Measurements from ENCODE around the gene TMED5.

The TMED5 gene

DNA sequence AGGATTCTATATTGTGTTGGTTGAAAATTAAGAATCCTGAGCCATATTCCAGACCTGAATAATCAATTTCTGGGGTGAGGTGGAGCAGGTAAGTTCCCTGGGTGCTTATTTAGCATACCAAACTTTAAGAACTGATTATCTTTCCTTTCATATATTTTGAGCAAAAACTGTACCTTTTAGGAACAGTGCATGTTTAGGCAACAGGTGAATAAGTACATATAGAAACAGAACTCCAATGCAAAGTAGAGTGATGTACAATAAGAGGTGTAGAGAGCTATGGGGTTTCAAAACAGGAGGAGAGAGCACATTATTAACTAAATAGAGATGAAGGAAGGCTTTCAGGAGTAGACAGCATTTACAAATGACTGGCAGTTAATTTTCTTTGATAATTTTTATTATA lies 28.7 kb downstream of the TMED5 start:
- Histone ChIP-seq H3K27ac (ENCODE audit: insufficient read depth, low read depth, low read length, poor library complexity, severe bottlenecking) (no peak overlapping the region), H3K4me1 (ENCODE audit: control insufficient read depth, insufficient read depth, low read length) (no peaks in the 10 kb centered on the region), H3K9me3 (ENCODE audit: control insufficient read depth, low read length) (no peaks in the 10 kb centered on the region), H3K4me3 (ENCODE audit: insufficient read depth, low read depth, low read length) (no peak overlapping the region), H3K27me3 (ENCODE audit: control insufficient read depth, insufficient read depth, low read length, poor library complexity, severe bottlenecking) (no peaks in the 10 kb centered on the region), H3K36me3 (ENCODE audit: control insufficient read depth, insufficient read depth, low read length) (no peaks in the 10 kb centered on the region)

DNA sequence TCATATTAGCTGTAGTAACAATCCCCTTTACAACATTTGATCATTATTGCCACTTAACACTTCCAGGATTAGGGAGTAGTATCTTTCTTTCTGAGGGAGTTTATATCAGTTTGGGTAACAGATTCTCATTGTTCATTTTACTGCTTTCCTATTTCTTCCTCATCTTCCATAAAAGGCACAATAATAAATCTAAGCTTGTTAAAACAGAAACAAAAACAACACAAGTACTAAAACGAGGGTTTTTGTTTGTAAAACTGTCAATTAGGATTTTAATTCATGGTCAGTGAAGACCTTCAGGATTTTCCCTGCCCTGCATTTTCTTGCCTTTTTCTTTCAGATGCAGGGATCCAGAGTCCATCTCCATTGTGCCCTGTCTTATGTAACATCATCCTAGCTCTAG lies 29.5 kb downstream of the TMED5 start:
- no peak overlapping the region for H3K27ac ChIP-seq (ENCODE audit: insufficient read depth, low read depth, low read length, poor library complexity, severe bottlenecking)
- H3K27me3 ChIP-seq (ENCODE audit: control insufficient read depth, insufficient read depth, low read length, poor library complexity, severe bottlenecking), result no peaks in the 10 kb centered on the region
- 60 to 83% methylated on average over 1 of the region's 1 CpG for WGBS, 2 experiments
- no peaks in the 10 kb centered on the region for H3K36me3 ChIP-seq (ENCODE audit: control insufficient read depth, insufficient read depth, low read length)
- H3K9me3 ChIP-seq (ENCODE audit: control insufficient read depth, low read length), result no peaks in the 10 kb centered on the region
- no peaks in the 10 kb centered on the region for H3K4me1 ChIP-seq (ENCODE audit: control insufficient read depth, insufficient read depth, low read length)
- no peak overlapping the region for H3K4me3 ChIP-seq (ENCODE audit: insufficient read depth, low read depth, low read length)

GRCh38 chr1:93148001-93148400 lies 32.2 kb downstream of the TMED5 start:
- 92 to 95% methylated on average over 7 of the region's 7 CpGs for WGBS, 2 experiments
- no peaks in the 10 kb centered on the region for H3K36me3 ChIP-seq (ENCODE audit: control insufficient read depth, insufficient read depth, low read length)
- H3K27me3 ChIP-seq (ENCODE audit: control insufficient read depth, insufficient read depth, low read length, poor library complexity, severe bottlenecking), result no peaks in the 10 kb centered on the region
- no peaks in the 10 kb centered on the region for H3K9me3 ChIP-seq (ENCODE audit: control insufficient read depth, low read length)
- no peaks in the 10 kb centered on the region for H3K4me1 ChIP-seq (ENCODE audit: control insufficient read depth, insufficient read depth, low read length)
- H3K4me3 ChIP-seq (ENCODE audit: insufficient read depth, low read depth, low read length), result no peak overlapping the region
- H3K27ac ChIP-seq (ENCODE audit: insufficient read depth, low read depth, low read length, poor library complexity, severe bottlenecking), result no peak overlapping the region

DNA sequence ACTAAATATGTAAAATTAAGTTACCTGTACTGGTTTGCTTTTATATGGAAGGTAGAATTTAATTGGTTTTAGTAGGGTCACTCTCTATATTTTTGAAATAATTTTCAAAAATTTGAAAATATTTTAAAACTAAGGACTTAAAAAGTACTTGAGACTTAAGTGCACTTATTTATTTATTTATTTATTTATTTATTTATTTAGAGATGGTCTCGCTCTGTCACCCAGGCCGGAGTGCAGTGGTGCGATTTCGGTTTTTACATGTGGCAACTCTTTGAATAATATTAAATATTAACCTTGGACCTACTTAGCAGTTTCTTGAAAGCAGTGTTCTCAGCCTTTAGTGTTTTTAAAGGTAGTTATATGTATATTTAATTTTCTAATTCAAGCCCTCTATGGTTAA lies 36.4 kb downstream of the TMED5 start:
- WGBS, 2 experiments, result 95% methylated on average over 4 of the region's 4 CpGs; no CpG with 5 or more reads in 1 of the 2 experiments
- Histone ChIP-seq H3K27me3 (ENCODE audit: control insufficient read depth, insufficient read depth, low read length, poor library complexity, severe bottlenecking) (no peaks in the 10 kb centered on the region), H3K36me3 (ENCODE audit: control insufficient read depth, insufficient read depth, low read length) (peaks cover 14% of the 10 kb centered on the region), H3K4me1 (ENCODE audit: control insufficient read depth, insufficient read depth, low read length) (no peaks in the 10 kb centered on the region), H3K9me3 (ENCODE audit: control insufficient read depth, low read length) (no peaks in the 10 kb centered on the region), H3K27ac (ENCODE audit: insufficient read depth, low read depth, low read length, poor library complexity, severe bottlenecking) (no peak overlapping the region), H3K4me3 (ENCODE audit: insufficient read depth, low read depth, low read length) (no peak overlapping the region)

DNA sequence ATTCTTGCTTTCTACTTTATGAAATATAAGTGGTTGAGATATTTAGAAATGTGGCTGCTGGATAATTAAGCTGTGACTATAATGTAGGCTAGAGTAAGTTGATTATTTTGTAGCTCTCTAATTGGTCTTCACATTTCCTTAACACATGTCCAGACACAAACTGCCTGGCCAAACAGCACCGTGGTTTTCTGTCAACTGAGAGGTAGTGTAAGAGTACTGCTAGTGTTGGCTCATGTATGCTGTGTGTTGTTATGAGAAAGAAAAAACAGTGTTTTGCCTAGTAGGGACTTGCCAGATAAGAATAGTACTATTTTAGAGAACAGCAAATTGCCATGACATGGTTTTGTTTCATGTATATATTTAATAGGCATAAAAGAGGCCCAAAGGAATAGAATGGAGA lies 37.1 kb downstream of the TMED5 start:
- 89 to 100% methylated on average over 1 of the region's 1 CpG for WGBS, 2 experiments
- Histone ChIP-seq H3K4me1 (ENCODE audit: control insufficient read depth, insufficient read depth, low read length) (no peaks in the 10 kb centered on the region), H3K27ac (ENCODE audit: insufficient read depth, low read depth, low read length, poor library complexity, severe bottlenecking) (no peak overlapping the region), H3K36me3 (ENCODE audit: control insufficient read depth, insufficient read depth, low read length) (peaks cover 14% of the 10 kb centered on the region), H3K27me3 (ENCODE audit: control insufficient read depth, insufficient read depth, low read length, poor library complexity, severe bottlenecking) (no peaks in the 10 kb centered on the region), H3K4me3 (ENCODE audit: insufficient read depth, low read depth, low read length) (no peak overlapping the region), H3K9me3 (ENCODE audit: control insufficient read depth, low read length) (no peaks in the 10 kb centered on the region)

GRCh38 chr1:93142161-93142560 lies 38.1 kb downstream of the TMED5 start:
- H3K9me3 ChIP-seq (ENCODE audit: control insufficient read depth, low read length), result no peaks in the 10 kb centered on the region
- 87 to 97% methylated on average over 2 of the region's 2 CpGs for WGBS, 2 experiments
- no peaks in the 10 kb centered on the region for H3K27me3 ChIP-seq (ENCODE audit: control insufficient read depth, insufficient read depth, low read length, poor library complexity, severe bottlenecking)
- no peak overlapping the region for H3K27ac ChIP-seq (ENCODE audit: insufficient read depth, low read depth, low read length, poor library complexity, severe bottlenecking)
- no peaks in the 10 kb centered on the region for H3K4me1 ChIP-seq (ENCODE audit: control insufficient read depth, insufficient read depth, low read length)
- no peak overlapping the region for H3K4me3 ChIP-seq (ENCODE audit: insufficient read depth, low read depth, low read length)
- peaks cover 14% of the 10 kb centered on the region for H3K36me3 ChIP-seq (ENCODE audit: control insufficient read depth, insufficient read depth, low read length)

DNA sequence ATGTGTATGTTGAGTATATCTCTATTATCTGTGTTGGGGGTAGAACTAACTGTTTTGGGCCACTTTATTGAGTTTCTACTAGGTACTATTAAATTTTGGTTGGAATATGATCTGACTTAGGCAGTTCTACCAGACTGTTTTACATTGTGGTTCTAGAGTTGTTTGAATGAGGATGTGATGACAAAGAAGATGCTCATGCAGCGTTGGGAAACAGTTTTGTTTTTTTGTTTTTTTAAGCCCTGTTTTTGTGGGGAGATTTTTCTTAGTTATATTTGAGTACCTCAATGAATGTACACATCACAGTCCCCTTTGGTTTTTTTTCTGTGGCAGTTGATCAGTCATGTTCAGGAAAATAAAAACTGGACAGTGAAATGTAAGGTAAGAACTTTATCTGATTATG lies 40.1 kb downstream of the TMED5 start:
- Histone ChIP-seq H3K4me1 (ENCODE audit: control insufficient read depth, insufficient read depth, low read length) (no peaks in the 10 kb centered on the region), H3K36me3 (ENCODE audit: control insufficient read depth, insufficient read depth, low read length) (peaks cover 27% of the 10 kb centered on the region), H3K4me3 (ENCODE audit: insufficient read depth, low read depth, low read length) (no peak overlapping the region), H3K27me3 (ENCODE audit: control insufficient read depth, insufficient read depth, low read length, poor library complexity, severe bottlenecking) (no peaks in the 10 kb centered on the region), H3K27ac (ENCODE audit: insufficient read depth, low read depth, low read length, poor library complexity, severe bottlenecking) (no peak overlapping the region), H3K9me3 (ENCODE audit: control insufficient read depth, low read length) (no peaks in the 10 kb centered on the region)
- 100% methylated on average over 1 of the region's 1 CpG for WGBS, 2 experiments

DNA sequence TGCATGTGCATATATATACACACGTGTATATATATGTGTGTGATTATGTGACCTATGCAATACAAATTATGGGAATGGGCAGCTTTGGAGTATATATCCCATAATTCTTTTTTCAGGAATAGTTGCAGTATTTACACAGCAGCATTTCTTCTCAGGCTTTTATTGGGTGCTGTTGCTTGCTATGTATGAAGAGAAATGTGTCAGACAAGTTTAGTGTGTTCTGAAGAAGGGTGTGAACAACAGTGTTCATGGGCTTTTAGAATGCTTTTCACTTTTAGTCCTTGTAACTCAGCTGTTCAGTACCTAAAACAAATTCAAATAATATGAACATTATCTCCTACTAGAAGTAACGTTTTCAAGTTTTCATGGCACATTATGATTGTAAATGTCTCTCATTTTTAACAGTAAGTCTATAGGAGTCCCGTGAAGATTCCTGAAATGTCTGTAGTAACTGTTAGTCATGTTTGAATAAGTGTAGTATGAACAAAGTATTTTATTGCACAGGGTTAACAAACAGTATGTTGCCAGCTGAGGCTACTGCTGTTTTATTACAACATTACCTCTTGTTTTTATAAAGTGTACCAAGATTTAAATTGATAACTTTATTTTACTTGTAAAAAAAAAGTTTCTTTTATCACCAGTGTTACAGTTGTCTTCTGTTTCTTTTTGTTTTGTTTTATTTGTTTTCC lies 42.5 kb downstream of the TMED5 start:
- 94 to 97% methylated on average over 2 of the region's 3 CpGs for WGBS, 2 experiments
- peaks cover 32% of the 10 kb centered on the region for H3K36me3 ChIP-seq (ENCODE audit: control insufficient read depth, insufficient read depth, low read length)
- no peak overlapping the region for H3K4me3 ChIP-seq (ENCODE audit: insufficient read depth, low read depth, low read length)
- H3K4me1 ChIP-seq (ENCODE audit: control insufficient read depth, insufficient read depth, low read length), result no peaks in the 10 kb centered on the region
- H3K27ac ChIP-seq (ENCODE audit: insufficient read depth, low read depth, low read length, poor library complexity, severe bottlenecking), result no peak overlapping the region
- no peaks in the 10 kb centered on the region for H3K27me3 ChIP-seq (ENCODE audit: control insufficient read depth, insufficient read depth, low read length, poor library complexity, severe bottlenecking)
- H3K9me3 ChIP-seq (ENCODE audit: control insufficient read depth, low read length), result no peaks in the 10 kb centered on the region

DNA sequence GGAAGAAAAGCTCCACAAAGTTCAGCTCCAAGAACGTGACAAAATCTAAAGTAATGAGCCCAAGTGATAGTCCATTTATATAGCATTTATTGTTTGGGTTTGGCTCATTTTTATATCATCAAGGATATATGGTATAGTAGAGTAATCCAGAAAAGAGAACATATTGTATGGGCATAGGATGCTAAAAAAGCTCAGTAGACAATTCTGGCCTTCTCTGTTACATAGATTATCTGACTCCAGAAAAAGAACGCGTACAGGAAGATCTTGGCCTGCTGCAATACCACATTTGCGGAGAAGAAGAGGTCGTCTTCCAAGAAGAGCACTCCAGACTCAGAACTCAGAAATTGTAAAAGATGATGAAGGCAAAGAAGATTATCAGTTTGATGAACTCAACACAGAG lies 43.8 kb downstream of the TMED5 start:
- H3K27me3 ChIP-seq (ENCODE audit: control insufficient read depth, insufficient read depth, low read length, poor library complexity, severe bottlenecking), result no peaks in the 10 kb centered on the region
- H3K27ac ChIP-seq (ENCODE audit: insufficient read depth, low read depth, low read length, poor library complexity, severe bottlenecking), result no peak overlapping the region
- H3K4me1 ChIP-seq (ENCODE audit: control insufficient read depth, insufficient read depth, low read length), result no peaks in the 10 kb centered on the region
- WGBS, 2 experiments, result 96 to 97% methylated on average over 5 of the region's 5 CpGs
- H3K4me3 ChIP-seq (ENCODE audit: insufficient read depth, low read depth, low read length), result no peak overlapping the region
- peaks cover 32% of the 10 kb centered on the region for H3K36me3 ChIP-seq (ENCODE audit: control insufficient read depth, insufficient read depth, low read length)
- no peaks in the 10 kb centered on the region for H3K9me3 ChIP-seq (ENCODE audit: control insufficient read depth, low read length)

DNA sequence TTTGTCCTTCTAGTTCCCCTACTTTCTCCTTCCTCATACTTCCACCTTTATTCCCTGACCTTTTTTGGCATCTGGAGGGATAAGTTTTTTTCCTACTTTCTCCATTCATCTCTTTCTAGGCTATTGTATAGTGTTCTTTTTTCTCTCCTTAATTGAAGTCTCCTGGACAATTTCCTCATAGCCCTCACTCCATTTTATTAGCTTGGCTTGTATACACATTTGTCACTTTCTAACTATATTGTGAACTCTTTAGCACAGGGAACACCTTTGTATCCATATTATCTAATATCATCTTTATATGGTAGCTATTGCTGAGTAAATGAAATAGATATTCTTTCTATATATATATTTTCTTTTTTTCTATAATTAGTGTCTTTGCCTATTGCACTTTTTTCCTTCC lies 47.6 kb downstream of the TMED5 start:
- no peaks in the 10 kb centered on the region for H3K4me1 ChIP-seq (ENCODE audit: control insufficient read depth, insufficient read depth, low read length)
- no peaks in the 10 kb centered on the region for H3K27me3 ChIP-seq (ENCODE audit: control insufficient read depth, insufficient read depth, low read length, poor library complexity, severe bottlenecking)
- peaks cover 17% of the 10 kb centered on the region for H3K36me3 ChIP-seq (ENCODE audit: control insufficient read depth, insufficient read depth, low read length)
- no peak overlapping the region for H3K4me3 ChIP-seq (ENCODE audit: insufficient read depth, low read depth, low read length)
- no peaks in the 10 kb centered on the region for H3K9me3 ChIP-seq (ENCODE audit: control insufficient read depth, low read length)
- no peak overlapping the region for H3K27ac ChIP-seq (ENCODE audit: insufficient read depth, low read depth, low read length, poor library complexity, severe bottlenecking)
